ENCODE results near the gene DNAJC5. TPM values are rescaled to one million over a fixed set of nuclear protein-coding genes. Genes with fewer than 3 reads are reported as not detected.
A peak's percentile ranks its signal among the peaks of the same experiment; 100 is the strongest.

The DNAJC5 gene
- total and polyA plus RNA-seq, 8 donors = 20.1 to 31.5 (median 27.8) TPM

- Histone ChIP-seq H3K36me3 (peaks cover 0 to 30% (median 7%) of the 10 kb centered on the region in 3 donors), H3K27ac (no peak overlapping the region), H3K27me3 (no peaks in the 10 kb centered on the region), H3K9me3 (no peaks in the 10 kb centered on the region), H3K4me3 (no peak overlapping the region), H3K4me1 (no peaks in the 10 kb centered on the region)
- WGBS, 2 donors = 89 to 90% methylated on average over 28 of the region's 28 CpGs
- TF ChIP-seq CTCF (IDR thresholded peaks at IDR 0.05) = no peak
- ATAC-seq = no peak
- peak in 1 of 6 donors; percentile 67 for DNase-seq
- FAIRE-seq = no peak
- intact Hi-C loops (cut with DNase I) = no loop called here
Observed at GRCh38 chr20:63882257-63883200, 12.4 kb upstream of the DNAJC5 start.

GRCh38 chr20:63883201-63883593, 11.7 kb upstream of the DNAJC5 start:
- DNase-seq (no peak), FAIRE-seq (no peak), ATAC-seq (no peak)
- Histone ChIP-seq H3K27ac (no peak overlapping the region), H3K4me1 (no peaks in the 10 kb centered on the region), H3K36me3 (peaks cover 0 to 24% (median 7%) of the 10 kb centered on the region in 3 donors), H3K9me3 (no peaks in the 10 kb centered on the region), H3K27me3 (no peaks in the 10 kb centered on the region), H3K4me3 (no peak overlapping the region)
- intact Hi-C loops (cut with DNase I) = no loop called here
- no peak for TF ChIP-seq CTCF (IDR thresholded peaks at IDR 0.05)
- WGBS, 2 donors = 87 to 94% methylated on average over 6 of the region's 6 CpGs

GRCh38 chr20:63884506-63885263, 10.2 kb upstream of the DNAJC5 start:
- intact Hi-C loops (cut with DNase I) = no loop called here
- peak in 1 of 4 donors; percentile 9 for ATAC-seq
- Histone ChIP-seq H3K36me3 (peaks cover 0 to 29% (median 7%) of the 10 kb centered on the region in 3 donors), H3K9me3 (no peaks in the 10 kb centered on the region), H3K27ac (no peak overlapping the region), H3K27me3 (no peaks in the 10 kb centered on the region), H3K4me1 (no peaks in the 10 kb centered on the region), H3K4me3 (no peak overlapping the region)
- TF ChIP-seq CTCF (IDR thresholded peaks at IDR 0.05) = no peak
- no peak for FAIRE-seq
- no peak for DNase-seq
- WGBS, 2 donors = 81 to 83% methylated on average over 21 of the region's 21 CpGs

- ATAC-seq = no peak
- no peak for DNase-seq
- no peak for FAIRE-seq
- Histone ChIP-seq H3K4me3 (no peak overlapping the region), H3K4me1 (no peaks in the 10 kb centered on the region), H3K36me3 (peaks cover 0 to 36% (median 7%) of the 10 kb centered on the region in 3 donors), H3K9me3 (no peaks in the 10 kb centered on the region), H3K27ac (no peak overlapping the region), H3K27me3 (no peaks in the 10 kb centered on the region)
- 91 to 93% methylated on average over 27 of the region's 27 CpGs for WGBS, 2 donors
- no peak for TF ChIP-seq CTCF (IDR thresholded peaks at IDR 0.05)
- intact Hi-C loops (cut with DNase I) = no loop called here
Observed at GRCh38 chr20:63885264-63886053, 9.5 kb upstream of the DNAJC5 start.
